HG03159 (cell line): ENCODE data around the gene DLX4.

Experiments used
- ATAC-seq: cut with Tn5 transposase; IDR thresholded peaks from one replicate; pipeline ENCODE4 v1.9.1; 2021; ENCODE audit warnings: mild to moderate bottlenecking, moderate library complexity; ENCODE audit not compliant: unreplicated experiment

DLX4 gene

GRCh38 chr17:50003911-50004310, 34.9 kb downstream of the DLX4 start:
- ATAC-seq = no peak

DNA sequence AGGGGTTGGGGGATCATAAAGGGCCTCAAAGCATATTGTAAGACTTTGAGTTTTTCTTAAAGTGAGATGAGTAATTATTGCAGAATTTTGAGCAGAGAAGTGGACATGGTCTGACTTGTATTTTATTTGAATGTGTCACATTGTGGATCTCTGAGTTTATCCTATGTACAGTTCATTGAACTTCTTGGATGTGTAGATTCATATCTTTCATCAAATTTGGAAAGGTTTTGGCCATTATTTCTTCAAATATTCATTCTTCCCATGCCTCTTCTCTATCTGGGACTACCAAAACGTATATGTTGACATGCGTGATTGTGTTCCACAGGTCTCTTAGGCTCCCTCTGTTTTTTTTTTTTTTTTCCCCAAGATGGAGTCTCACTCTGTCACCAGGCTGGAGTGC, 40.3 kb downstream of the DLX4 start:
- no peak for ATAC-seq

- ATAC-seq = no peak
Observed at GRCh38 chr17:50013079-50013478, 44.1 kb downstream of the DLX4 start.

DNA sequence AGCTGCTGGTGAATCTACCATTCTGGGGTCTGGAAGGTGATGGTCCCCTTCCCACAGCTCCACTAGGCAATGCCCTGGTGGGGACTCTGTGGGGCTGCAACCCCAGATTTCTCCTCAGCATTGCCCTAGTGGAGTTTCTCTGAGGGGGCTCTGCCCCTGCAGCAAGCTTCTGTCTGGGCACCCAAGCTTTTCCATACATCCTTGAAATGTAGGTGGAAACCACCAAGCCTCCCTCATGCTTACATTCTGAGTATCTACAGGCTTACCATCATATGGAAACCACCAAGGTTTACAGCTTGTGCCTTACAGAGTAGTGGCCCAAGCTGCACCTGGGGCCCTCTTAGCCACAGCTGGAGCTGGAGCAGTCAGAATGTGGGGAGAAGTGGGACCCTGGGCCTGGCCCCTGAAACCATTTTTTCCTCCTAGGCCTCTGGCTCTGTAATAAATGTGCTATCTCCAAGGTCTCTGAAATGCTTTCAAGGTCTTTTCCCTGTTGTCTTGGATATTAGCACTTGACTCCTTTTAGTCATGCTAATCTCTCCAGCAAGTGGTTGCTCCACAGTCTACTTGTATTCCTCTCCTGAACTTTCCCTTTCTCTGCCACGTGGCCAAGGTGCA, 45.6 kb downstream of the DLX4 start:
- ATAC-seq = no peak

DNA sequence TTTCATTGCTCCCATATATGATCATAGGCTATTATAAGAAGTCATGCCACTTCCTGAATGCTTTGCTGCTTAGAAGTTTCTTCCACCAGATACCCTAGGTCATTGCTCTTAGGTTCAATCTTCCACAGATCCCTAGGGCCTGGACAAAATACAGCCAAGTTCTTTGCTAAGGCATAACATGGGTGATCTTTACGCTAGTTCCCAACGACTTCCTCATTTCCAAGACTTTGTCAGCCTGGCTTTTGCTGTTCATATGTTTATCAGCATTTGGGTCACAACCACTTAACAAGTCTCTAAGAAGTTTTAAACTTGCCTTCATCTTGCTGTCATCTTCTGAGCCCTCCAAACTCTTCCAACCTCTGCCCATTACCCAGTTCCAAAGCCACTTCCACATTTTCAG, 46.2 kb downstream of the DLX4 start:
- ATAC-seq = no peak

- ATAC-seq = no peak
Observed at GRCh38 chr17:50018909-50019308, 49.9 kb downstream of the DLX4 start.

GRCh38 chr17:50020841-50021599, 52.0 kb downstream of the DLX4 start:
- ATAC-seq = no peak

DNA sequence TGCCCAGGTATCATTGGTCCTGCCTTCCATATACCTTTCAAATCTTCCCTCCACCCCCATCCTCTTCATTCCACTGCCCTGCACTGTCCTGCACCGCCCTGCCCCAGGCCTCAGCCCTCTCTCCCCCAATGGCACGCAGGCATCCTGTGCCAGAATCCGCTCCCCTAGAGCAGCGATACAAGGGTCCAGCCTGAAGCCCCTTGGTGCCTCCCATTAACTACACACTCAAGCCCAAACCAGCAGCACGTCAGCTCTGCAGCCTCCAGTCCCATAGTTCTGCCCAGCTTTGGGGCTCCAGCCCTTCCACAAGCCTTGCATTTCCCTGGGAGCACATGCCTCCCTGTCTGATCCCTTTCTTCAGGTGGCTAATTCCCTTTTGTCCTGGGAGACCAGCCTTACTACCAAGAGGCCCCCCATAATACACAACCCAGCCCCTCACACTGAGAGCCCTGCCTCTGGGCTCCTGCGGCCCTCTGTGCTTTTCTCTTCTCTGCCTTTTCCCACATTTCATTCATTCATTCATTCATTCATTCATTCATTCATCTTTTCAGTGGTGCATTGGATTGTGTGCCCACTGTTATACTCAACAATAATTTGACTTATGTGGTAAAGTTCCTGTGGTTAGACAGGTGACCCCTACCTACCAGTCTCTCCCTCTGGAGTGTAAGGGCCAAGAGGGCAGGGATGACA, 52.8 kb downstream of the DLX4 start:
- ATAC-seq = no peak

- no peak for ATAC-seq
Observed at GRCh38 chr17:50022463-50023130, 53.6 kb downstream of the DLX4 start.

GRCh38 chr17:50023520-50023919, 54.5 kb downstream of the DLX4 start:
- no peak for ATAC-seq
